ENCODE measurements around the gene MUC7.
"Not testable (repeated sequence)": the region's sequence is repeated elsewhere in the genome, so short reads cannot be mapped to it uniquely, and the experiment has no call there.

MUC7 gene

DNA sequence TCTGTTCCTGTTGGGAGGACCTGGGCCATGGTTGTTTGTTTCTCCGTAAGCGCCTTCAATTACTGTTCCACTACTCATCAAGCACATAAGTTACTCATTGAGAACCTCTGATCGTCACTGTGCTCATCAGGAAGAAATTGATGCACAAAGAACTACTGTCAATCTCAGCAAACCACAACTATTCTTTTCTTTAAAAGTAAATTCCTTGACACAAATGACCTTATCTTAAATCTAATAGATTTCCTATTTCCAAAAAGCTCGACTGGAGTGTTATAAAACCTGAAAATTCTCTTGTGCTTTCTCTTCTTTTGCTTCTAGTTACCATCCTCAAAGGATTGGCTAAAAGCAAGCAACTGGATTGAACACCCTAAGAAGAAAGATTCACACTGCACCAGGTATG is at the start of gene MUC7:
MUC7 (plus strand) TSS at position 301 of the 400 bp plus-strand sequence. CDS start 1,825 bp downstream, outside the sequence.
- no peak for DNase-seq

GRCh38 chr4:70425306-70425705 is 46.7 kb upstream of the MUC7 start:
- DNase-seq, result no peak

DNA sequence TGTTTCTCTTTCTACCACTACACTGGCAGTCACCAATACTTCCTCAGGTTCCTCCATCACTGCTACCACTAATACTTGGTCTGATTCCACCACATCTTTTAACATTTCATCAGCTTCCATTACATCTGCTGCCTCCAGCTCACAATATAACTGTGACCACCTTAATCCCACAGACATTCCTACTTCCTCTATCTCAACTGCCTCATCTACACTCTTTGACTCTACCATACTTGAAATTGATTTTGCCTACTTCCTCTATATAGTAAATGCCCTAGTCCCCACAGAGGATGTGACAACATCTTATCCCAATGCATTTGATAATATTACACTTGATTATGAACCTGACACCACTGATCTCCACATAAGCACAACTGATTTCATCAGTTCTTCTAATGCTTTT is 45.2 kb upstream of the MUC7 start:
- no peak for DNase-seq

DNA sequence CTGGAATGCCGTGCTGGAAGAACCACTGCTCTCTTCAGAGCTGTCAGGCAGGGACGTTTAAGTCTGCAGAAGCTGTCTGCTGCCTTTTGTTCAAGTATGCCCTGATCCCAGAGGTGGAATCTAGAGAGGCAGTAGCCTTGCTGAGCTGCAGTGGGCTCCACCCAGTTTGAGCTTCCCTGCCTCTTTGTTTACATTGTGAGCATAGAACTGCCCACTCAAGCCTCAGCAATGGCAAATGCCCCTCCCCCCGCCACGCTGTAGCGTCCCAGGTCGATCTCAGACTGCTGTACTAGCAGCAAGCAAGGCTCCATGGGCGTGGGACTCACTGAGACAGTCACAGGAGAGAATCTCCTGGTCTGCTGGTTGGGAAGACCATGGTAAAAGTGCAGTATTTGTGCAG is 34.8 kb upstream of the MUC7 start:
- DNase-seq, result peak; percentile 79

- no peak for DNase-seq
These were observed 29.5 kb upstream of the MUC7 start for GRCh38 chr4:70442474-70442873.

DNA sequence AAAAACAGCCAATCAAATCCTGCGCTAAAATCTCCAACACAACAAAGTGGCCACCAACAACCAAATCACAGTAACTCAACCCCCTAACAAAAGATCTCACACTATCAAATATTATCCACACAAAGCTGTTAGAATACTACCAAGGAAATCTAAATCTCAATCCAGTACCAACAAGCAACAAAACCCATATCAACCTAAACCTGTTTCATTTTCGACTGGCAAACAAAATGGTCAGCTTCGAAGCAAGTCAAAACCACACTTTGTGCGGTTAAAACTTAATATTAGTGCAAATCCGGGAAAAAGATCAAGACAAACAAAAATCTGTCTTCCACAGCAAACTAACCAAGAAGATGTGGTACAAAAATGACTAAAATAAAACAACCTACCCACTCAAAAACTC is 28.7 kb upstream of the MUC7 start:
- no peak for DNase-seq

DNA sequence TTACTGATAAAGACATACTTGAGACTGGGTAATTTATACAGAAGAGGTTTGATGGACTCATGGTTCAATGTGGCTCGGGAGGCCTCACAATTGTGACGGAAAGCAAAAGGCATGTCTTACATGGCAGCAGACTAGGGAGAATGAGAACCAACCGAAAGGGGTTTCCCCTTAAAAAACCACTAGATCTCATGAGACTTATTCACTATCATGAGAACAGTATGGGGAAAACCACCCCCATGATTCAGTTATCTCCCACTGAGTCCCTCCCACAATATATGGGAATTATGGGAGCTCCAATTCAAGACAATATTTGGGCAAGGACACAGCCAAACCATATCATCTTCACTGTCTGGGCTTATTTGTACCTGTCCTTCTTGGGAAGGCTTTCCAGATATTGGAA is 22.8 kb upstream of the MUC7 start:
- no peak for DNase-seq

DNA sequence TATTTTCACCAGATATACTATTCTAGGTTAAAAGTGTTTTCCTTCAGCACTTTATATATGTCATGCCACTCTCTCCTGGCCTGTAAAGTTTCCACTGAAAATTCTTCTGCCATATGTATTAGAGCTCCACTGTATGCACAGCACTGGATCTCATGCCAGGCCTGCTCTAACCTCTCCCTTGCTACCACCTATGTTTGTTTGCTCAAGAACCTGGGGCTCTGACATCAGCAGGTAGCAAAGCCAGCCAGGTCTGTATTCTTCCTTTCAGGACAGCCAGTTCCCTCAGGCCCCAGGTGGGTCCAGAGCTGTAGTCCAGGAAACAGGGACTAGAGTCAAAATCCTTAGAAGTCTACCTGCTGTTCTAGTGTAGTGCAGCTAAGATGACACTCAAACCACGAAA is 19.1 kb upstream of the MUC7 start:
- DNase-seq, result no peak

GRCh38 chr4:70463335-70463734 is 8.7 kb upstream of the MUC7 start:
- no peak for DNase-seq

DNA sequence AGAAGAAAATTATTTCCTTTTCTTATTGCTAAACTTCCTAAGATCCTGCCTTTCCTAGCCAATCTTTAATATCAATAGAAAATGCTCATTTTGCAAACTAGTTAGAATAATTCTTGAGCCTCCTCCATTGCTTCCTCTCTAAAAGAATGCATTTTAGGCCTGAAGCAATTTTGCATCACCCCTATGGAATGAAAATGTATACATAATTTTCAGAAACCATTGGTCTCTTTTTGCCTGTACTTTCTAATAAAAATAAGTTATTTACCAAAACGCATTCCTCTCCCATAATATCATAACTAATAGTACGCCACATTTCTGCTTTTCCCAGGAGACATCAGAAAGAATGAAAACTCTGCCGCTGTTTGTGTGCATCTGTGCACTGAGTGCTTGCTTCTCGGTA is 1.7 kb downstream of the MUC7 start:
- no peak for DNase-seq

- no peak for DNase-seq
These were observed 16.8 kb downstream of the MUC7 start for GRCh38 chr4:70488748-70489147.

DNA sequence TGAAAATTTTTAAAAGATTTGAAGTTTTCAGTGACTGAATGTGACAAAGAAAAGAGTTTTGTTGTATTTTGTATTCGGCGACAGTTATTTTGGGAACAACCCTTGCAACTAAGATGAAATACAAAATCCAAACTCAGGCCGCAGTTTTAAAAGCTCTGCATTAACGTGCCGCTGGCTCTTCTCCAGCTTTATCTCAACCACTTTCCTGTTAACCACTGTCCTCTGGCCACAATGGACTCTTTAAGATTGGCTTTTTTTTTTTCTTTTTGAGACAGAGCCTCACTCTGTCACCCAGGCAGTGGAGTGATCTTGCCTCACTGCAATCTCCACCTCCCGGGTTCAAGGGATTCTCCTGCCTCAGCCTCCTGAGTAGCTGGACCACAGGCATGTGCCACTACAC is 24.2 kb downstream of the MUC7 start:
- no peak for DNase-seq

- DNase-seq, result not testable (repeated sequence)
These were observed 29.8 kb downstream of the MUC7 start for GRCh38 chr4:70501838-70502237.

DNA sequence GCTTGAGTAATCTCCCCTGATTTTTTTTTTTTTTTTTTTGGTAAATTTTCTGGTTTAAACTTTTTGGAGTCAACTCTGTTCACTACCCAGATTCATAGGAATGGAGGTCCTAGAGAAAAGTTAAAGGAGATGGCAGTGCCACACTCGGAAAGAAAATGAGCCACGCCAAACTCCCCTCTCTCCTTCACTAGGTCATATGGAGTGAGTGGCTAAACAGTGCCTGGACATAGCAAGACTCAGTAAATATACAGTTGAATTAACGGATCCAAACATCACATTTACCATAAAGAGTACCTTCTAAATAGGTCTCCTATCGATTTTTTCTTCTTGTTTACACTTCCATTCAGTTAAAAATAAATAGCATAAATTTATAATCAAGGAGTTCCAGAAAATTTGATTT is 32.7 kb downstream of the MUC7 start:
- DNase-seq, result no peak

GRCh38 chr4:70505151-70505748 is 33.3 kb downstream of the MUC7 start:
- peak; percentile 79 for DNase-seq

- DNase-seq, result no peak
These were observed 36.8 kb downstream of the MUC7 start for GRCh38 chr4:70508801-70509200.

- no peak for DNase-seq
These were observed 39.4 kb downstream of the MUC7 start for GRCh38 chr4:70511365-70511764.

GRCh38 chr4:70515367-70516250 is 43.6 kb downstream of the MUC7 start:
- no peak for DNase-seq

- no peak for DNase-seq
These were observed 46.3 kb downstream of the MUC7 start, which contains the start of gene AMTN for GRCh38 chr4:70518269-70518668. TSS of gene AMTN (plus strand) at chr4:70518569. CDS start at chr4:70518778, 209 bp downstream.

GRCh38 chr4:70518716-70519115 is 46.7 kb downstream of the MUC7 start:
- no peak for DNase-seq

GRCh38 chr4:70522626-70523025 is 50.6 kb downstream of the MUC7 start:
- no peak for DNase-seq

DNA sequence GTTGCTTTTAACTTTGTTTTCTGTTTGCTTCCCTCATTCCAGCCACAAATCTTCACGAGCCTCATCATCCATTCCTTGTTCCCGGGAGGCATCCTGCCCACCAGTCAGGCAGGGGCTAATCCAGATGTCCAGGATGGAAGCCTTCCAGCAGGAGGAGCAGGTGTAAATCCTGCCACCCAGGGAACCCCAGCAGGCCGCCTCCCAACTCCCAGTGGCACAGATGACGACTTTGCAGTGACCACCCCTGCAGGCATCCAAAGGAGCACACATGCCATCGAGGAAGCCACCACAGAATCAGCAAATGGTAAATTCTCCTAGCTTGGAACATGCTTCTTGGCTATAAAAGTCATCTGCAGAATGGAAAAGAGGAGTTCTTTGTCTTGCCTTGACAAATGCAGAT is 59.0 kb downstream of the MUC7 start:
- DNase-seq, result no peak

DNA sequence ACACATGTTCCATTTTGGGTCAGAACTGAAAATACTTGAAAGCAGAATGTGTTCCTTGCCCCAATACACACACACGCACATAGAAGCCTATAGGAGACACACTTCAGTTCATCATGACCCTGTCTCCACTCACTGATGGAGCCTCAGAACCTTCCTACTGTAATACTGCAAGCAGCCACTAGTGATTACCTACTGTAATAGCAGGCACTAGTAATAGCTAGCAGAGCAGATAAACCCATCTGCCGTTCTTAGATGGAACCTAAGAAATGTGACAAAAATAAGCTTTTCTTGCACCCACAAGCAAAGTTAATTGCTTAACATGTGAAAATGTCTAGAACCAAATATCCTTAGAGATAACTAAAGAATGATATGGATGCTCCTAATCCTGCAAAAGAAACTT is 60.0 kb downstream of the MUC7 start:
- no peak for DNase-seq
